Forelimb muscle (tissue), 1 donor: Measurements from ENCODE around the gene CHD2. TPM values are rescaled to one million over a fixed set of nuclear protein-coding genes. Genes with fewer than 3 reads are reported as not detected.
"Not testable (repeated sequence)": the region's sequence is repeated elsewhere in the genome, so short reads cannot be mapped to it uniquely, and the experiment has no call there.

Experiments used
- DNase-seq: peaks from one replicate; pipeline ENCODE4 v3.0.0-alpha.2; 2013; ENCODE audit warnings: low read depth
- polyA plus RNA-seq: library from polyadenylated mRNA; unstranded; fragments of 120-200 nt; gene quantifications from one replicate; pipeline ENCODE4 v1.2.1, GENCODE V29; 2013; ENCODE audit not compliant: insufficient read length

CHD2 gene
- 57.2 TPM for polyA plus RNA-seq

- no peak for DNase-seq
Measured at GRCh38 chr15:92899948-92900730, at the start of gene CHD2. TSS of gene CHD2 (plus strand) at chr15:92900324. CDS start at chr15:92901238, 914 bp downstream.

- no peak for DNase-seq
Measured at GRCh38 chr15:92853222-92853621, 46.9 kb upstream of the CHD2 start.

GRCh38 chr15:92861742-92862141 is 38.4 kb upstream of the CHD2 start:
- DNase-seq, result no peak

- DNase-seq, result no peak
Measured at GRCh38 chr15:92864127-92864814, 35.9 kb upstream of the CHD2 start.

DNA sequence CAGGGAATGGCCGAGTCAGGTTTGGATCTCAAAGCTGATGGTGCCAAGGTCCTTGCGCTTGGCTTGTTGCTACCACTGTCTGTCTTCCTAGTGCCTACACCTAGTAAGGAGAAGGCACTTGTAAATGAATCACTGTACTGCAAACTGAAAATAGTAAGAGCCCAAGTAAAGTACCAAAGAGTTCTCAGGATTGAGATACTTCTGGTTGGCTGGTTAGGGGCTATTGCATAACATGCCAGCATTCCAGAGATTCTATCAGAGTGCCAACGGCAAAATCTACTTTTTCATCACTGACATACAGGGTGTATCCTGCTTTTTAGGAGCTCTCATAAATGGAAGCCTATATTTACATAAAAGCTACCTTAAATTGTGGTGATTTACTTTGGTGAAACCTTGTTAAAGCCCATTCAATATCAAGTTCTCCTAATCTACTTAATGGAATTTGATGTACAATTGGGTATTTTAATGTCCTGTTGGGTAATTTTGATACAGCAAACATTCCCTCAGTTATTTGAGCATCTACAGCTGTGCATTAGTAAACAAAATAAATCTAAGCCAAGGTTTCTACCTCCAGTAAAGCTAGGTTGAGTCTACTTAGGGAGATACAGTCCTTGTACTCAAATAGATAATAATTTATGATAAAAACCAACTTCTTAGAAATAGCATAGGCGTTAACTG is 30.7 kb upstream of the CHD2 start:
- DNase-seq, result no peak

- no peak for DNase-seq
Measured at GRCh38 chr15:92870010-92870591, 30.0 kb upstream of the CHD2 start.

DNA sequence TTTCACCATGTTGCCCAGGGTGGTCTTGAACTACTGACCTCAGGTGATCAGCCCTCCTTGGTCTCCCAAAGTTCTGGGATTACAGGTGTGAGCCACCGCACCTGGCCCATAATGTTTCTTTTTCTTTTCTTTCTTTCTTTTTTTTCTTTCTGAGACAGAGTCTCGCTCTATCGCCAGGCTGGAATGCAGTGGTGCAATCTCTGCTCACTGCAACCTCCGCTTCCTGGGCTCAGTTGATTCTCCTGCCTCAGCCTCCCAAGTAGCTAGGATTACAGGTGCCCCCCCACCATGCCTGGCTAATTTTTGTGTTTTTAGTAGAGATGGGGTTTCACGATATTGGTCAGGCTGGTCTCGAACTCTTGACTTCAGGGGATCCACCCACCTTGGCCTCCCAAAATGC is 27.2 kb upstream of the CHD2 start:
- DNase-seq, result not testable (repeated sequence)

DNA sequence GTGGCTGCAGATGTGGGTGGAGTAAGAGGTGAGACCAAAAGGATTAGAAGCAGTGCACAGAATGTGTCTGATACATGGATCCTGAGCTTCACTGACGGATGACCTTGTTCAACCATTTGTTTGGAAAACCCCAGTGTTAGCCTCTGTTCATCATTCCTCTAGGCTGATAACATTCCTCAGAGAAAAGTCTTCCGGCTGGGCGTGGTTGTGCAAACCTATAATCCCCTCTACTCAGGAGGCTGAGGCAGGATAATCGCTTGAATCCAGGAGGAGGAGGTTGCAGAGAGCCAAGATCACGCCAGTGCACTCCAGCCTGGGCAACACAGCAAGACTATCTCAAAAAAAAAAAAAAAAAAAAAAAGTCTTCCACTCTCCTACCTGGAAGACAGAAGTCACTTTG is 23.1 kb upstream of the CHD2 start:
- no peak for DNase-seq

DNA sequence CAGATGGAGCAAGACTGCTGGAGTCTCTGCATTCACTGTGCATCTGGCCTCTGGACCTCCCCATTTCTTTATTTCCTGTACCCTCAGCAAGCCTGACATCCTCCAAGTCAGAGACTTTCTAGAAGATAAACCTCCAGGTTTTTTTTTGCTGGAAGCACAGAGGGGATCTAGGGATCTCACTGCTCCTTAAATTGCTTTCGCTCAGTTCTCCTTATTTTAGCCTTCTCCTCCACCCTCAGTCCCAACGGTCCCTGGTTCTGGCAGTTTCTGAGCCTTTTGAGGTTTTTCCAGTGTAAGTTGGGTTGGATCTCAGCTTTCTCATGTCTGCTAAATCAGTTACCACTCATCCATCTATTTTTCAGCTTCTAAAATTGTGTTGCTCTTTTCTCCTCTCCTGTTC is 22.7 kb upstream of the CHD2 start:
- no peak for DNase-seq

DNA sequence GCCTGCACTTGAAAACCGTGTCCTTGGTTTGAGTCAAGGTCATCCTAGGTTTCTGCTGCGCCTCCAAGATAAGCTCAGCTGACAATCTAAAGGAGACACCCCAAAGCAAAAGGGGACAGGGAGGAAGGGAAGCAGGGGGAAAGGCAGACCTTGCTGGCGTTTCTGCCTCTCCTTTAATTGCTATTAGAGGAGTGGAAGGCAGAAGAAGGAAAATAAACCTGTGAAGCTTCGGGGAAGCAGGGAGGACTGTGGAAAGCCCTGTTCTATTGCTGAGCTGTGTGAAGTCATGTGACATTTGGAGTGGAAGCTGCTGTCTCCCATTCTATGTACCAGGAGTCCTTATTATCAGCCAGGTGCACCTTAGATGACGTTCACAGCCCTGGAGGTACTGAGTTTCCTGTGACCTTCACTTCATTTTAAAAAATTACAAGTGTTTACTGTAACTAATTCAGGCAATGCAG is 21.5 kb upstream of the CHD2 start:
- no peak for DNase-seq

DNA sequence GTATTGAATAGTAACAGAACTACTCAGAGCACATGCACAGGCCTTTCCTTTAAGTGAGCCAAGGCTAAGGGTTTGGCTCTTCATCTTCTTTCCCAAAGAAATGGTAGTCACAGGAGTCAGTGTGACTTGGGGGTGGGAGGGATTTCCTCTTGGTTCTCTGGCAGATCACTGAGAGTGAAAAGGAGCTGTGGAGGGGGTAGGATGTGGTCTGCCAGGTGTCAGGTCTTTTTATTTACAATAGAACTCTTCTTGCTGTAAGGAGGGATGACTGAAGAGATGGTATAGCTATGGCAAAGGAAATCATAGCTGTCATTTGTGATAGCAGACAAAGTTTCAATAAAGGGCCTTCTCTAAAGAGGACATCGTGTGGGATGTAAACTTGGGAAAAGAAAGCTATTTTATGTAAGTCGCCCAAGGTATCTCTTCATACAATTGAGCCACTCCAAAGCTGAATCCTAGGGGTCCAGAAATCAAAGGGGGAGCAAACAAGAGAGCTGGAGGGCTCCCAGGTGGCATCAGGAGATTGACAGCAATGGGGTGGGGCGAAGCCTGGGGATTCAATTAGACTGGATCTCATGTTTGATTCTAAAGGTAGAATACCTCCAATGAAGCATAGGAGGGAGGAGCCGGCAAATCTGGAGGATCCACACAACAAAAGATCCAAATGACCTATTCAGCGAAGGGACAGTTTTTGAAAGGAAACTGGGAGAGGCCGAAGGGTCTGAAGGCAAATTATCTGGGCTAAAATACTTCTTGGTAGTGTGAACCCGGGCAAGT is 20.0 kb upstream of the CHD2 start:
- DNase-seq, result no peak

DNA sequence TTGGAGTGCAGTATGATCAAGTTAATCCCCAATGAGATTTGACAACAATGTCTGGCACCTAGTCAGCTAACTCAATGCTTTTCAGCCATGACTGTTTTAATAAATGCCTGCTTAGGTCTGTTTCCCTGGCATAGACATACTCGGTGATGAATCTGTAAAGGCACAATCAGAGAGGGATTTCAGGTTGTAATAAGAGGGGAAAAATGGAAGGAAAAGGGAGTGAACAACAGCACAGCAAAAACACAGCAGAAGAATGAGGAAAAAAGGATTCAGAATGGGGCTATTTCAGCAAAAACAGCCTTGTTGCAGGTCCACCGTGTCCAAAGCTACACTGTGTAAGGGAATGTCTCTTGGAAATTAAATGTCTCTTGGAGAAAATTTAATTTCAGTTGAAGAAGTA is 19.3 kb upstream of the CHD2 start:
- DNase-seq, result no peak

GRCh38 chr15:92881211-92881754 is 18.8 kb upstream of the CHD2 start:
- no peak for DNase-seq

- DNase-seq, result peak; percentile 99
Measured at GRCh38 chr15:92881802-92882696, 18.1 kb upstream of the CHD2 start.

- DNase-seq, result no peak
Measured at GRCh38 chr15:92882697-92883162, 17.4 kb upstream of the CHD2 start.

DNA sequence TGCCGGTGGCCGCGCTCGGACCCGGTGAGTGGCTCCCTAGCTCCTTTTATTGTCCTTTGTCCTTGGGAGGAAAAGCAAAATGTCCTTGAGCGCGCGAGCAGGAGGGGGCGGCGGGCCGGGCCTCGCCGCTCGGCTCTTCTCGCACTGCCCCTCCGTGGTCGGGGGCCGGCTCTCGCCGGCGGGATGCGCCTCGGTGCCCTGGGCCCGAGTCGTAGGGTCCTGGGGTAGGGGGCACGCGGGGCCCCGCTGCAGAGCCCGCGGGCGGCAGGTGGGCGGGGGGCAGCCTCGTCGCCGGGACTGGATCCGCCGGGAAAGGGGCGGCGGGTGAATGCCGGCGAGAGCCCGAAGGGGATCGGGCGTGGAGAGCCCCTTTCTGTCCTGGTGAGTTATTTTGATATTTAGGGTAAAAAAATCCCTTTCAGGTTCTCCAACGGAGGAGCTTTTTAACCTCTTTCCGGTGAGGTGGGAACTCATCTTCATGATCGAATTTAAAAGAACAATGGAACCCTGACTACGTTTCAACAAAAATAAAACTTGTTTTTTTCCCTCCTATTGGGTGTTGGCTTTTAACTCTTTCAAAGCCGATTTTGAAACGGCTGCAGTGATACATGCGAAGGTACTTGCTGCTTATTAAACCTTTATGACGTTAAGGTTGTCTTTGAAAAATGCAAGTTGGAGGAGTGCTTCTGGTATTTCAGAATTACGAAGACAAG is 16.8 kb upstream of the CHD2 start:
- DNase-seq, result no peak

DNA sequence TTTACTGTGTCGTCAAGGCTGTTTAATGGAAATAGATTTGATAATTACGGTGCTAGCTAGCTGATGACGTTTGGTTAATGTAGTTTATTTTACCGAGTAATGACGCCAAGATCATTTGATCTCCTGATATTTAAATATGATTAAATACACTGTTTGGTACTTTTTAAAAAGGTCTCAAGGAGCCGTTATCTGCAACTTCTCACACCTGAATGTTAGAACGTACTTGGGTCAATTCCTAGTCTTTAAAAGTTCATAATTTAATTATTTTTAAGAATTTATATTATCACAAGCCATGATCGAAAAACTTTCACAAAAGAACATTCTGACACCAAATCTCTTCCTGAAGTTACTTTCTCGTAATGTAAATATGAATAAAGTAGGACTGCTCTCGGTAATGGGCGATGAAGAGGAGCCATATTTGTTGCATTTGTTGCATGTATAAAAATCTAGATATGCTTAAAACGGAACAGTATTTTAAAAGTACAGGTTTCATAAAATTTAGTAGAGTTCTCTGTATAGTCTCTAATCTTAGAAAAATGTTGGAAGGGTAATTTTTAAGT is 16.2 kb upstream of the CHD2 start:
- no peak for DNase-seq

DNA sequence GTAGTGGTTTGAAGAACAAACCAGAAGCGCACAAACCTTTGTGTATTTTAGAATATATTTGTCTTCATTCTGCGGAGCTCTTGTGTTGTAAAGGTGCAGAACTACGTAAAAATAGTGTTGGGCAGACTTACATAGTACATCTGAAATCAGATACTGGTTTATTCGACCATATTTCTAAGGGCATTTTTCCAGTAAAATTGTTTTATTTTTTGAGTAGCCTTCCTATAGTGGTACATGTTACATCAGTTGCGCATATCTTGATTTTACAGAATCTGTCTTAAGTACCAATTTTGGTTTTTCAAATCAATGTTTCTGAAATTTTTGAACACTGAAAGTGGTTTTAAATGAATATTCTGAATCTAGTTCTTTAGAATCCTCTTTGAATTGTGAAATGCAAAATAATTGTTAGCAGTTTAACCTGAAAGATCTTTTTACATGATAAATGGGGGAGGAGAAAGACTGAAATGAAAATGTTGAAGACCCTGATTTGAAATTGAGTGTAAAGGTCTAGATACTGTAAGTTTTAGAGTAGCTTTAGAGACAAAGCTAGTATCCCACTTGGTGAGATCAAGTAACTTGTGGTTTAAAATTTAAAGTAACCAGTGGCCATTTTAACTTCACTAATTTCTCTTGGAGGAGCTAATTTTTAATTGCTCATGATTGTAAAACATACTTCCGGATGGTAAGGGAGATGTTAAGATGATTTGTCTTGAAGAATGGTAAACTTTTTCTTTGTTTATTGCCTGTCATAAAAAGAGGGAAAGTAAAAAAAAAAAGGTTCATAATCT is 15.5 kb upstream of the CHD2 start:
- DNase-seq, result no peak
